K562 (cell line): ENCODE data around the gene PPFIA3. TPM values are rescaled to one million over a fixed set of nuclear protein-coding genes. Genes with fewer than 3 reads are reported as not detected.
A peak's percentile ranks its signal among the peaks of the same experiment; 100 is the strongest.

Experiments
- ATAC-seq: fragments of 200-7000 bp; cut with Tn5 transposase; 3 replicates; pipeline ENCODE4 v1.9.1; 2020; ENCODE audit warnings: moderate library complexity
- BruUV-seq: library from RNA; stranded (reverse); fragments of 400-500 nt; replicated peaks from 2 replicates; lab custom pipeline; 2021; lab: Mats Ljungman, UMichigan
- CTCF ChIA-PET: fragments of 300-600 bp; formaldehyde crosslinking; extraction: SDS; loops from one replicate; lab custom pipeline; 2021; ENCODE audit warnings: low intra/inter-chr PET ratio; lab: Yijun Ruan, JAX
- POLR2A ChIA-PET: fragments of 300-600, 350-650 bp; sonication (Branson Sonifier 250); formaldehyde crosslinking; extraction: SDS; loops from one replicate; lab custom pipeline; 2021; ENCODE audit warnings: antibody characterized with exemption, inconsistent platforms; lab: Yijun Ruan, JAX
- DNase-seq, 4 experiments: peaks; one replicate each; pipeline versions ENCODE4 v3.0.0 to v3.0.0-alpha.2; 2011 to 2018; ENCODE audit warnings: low spot score in 3 of 4, mixed read lengths in 3 of 4; ENCODE audit errors: extremely low read depth in 1 of 4
- FAIRE-seq: peaks from 2 replicates; lab custom pipeline; 2011; peaks lifted over from hg19 to GRCh38; lab: Jason Lieb, UNC
- H2AFZ ChIP-seq: 2 replicates; pipeline ENCODE4 v1.6.0; 2011; ENCODE audit warnings: low read depth, low read length, control low read depth, inconsistent platforms
- H3K27ac ChIP-seq: fragments of 200-600 bp; 3 replicates; pipeline ENCODE4 v1.8.0; 2011; ENCODE audit warnings: low read depth, mild to moderate bottlenecking, control low read depth, inconsistent platforms, low read length, moderate library complexity, mixed read lengths; ENCODE audit errors: extremely low read depth
- H3K27me3 ChIP-seq, 2 experiments: fragments of 300-600 bp in 1 of 2; 2 replicates in 1 of 2; 3 replicates in 1 of 2; pipeline versions ENCODE4 v1.6.0 to v1.8.0; 2011; ENCODE audit warnings: inconsistent platforms in 2 of 2, low read length in 2 of 2, mild to moderate bottlenecking in 1 of 2, mixed read lengths in 1 of 2, moderate library complexity in 1 of 2; ENCODE audit not compliant: control insufficient read depth in 2 of 2, insufficient read depth in 2 of 2
- H3K36me3 ChIP-seq: fragments of 300-600 bp; 3 replicates; pipeline ENCODE4 v1.8.0; 2011; ENCODE audit warnings: mild to moderate bottlenecking, low read length, inconsistent platforms; ENCODE audit not compliant: control insufficient read depth, insufficient read depth
- H3K4me1 ChIP-seq, 2 experiments: fragments of 200-600 bp in 1 of 2; replicated peaks in 1 of 2; 2 replicates in 1 of 2; 3 replicates in 1 of 2; pipeline versions ENCODE4 v1.5.1 to v1.8.0; 2011; ENCODE audit warnings: inconsistent platforms in 2 of 2, low read length in 2 of 2, mild to moderate bottlenecking in 1 of 2, mixed read lengths in 1 of 2, moderate library complexity in 1 of 2; ENCODE audit not compliant: control insufficient read depth in 2 of 2, insufficient read depth in 2 of 2
- H3K4me2 ChIP-seq: 2 replicates; pipeline ENCODE4 v1.6.1; 2011; ENCODE audit warnings: low read length, control low read depth, inconsistent platforms, mixed read lengths; ENCODE audit not compliant: insufficient read depth
- H3K4me3 ChIP-seq: fragments of 200-600 bp; sonication (generic), shearing (Covaris generic); 2 replicates; pipeline ENCODE4 v1.5.1; 2016; ENCODE audit warnings: control low read depth, inconsistent platforms
- H3K79me2 ChIP-seq: fragments of 200-600 bp; 3 replicates; pipeline ENCODE4 v1.8.0; 2011; ENCODE audit warnings: low read length, inconsistent platforms; ENCODE audit not compliant: control insufficient read depth, insufficient read depth
- H3K9ac ChIP-seq, 2 experiments: 2 replicates each; pipeline versions ENCODE4 v1.6.0 to v1.6.1; 2011; ENCODE audit warnings: low read depth in 2 of 2, low read length in 2 of 2, control low read depth in 1 of 2, inconsistent platforms in 1 of 2, mild to moderate bottlenecking in 1 of 2, mixed read lengths in 1 of 2; ENCODE audit not compliant: insufficient read depth in 1 of 2
- H3K9me1 ChIP-seq: one replicate; pipeline ENCODE4 v1.6.0; 2011; ENCODE audit warnings: inconsistent platforms, mild to moderate bottlenecking, low read length, moderate library complexity; ENCODE audit not compliant: control insufficient read depth, insufficient read depth
- H3K9me3 ChIP-seq: replicated peaks from 2 replicates; pipeline ENCODE4 v1.5.1; 2011; ENCODE audit warnings: low read depth, low read length, inconsistent platforms; ENCODE audit not compliant: control insufficient read depth, insufficient read depth
- H4K20me1 ChIP-seq: replicated peaks from 2 replicates; pipeline ENCODE4 v1.6.1; 2011; ENCODE audit warnings: low read length, inconsistent platforms, mixed read lengths; ENCODE audit not compliant: control insufficient read depth, insufficient read depth
- POLR2G ChIP-seq: fragments of 200-400 bp; formaldehyde crosslinking; IDR thresholded peaks from 2 replicates; pipeline ENCODE4 v1.6.1; 2017; ENCODE audit warnings: low read depth, mild to moderate bottlenecking, antibody characterized with exemption, low read length, moderate library complexity
- RBFOX2 ChIP-seq: fragments of 200-400 bp; formaldehyde crosslinking; IDR thresholded peaks from 2 replicates; pipeline ENCODE4 v1.6.1; 2017; ENCODE audit warnings: low read depth, mild to moderate bottlenecking, low read length, moderate library complexity
- SMAD1 ChIP-seq: fragments of 150-350 bp; IDR thresholded peaks from 2 replicates; pipeline ENCODE4 v1.6.1; 2014; ENCODE audit warnings: low read length, low read depth; ENCODE audit not compliant: partially characterized antibody
- WGBS: fragments of 100-300 bp; shearing (Covaris generic); methylation state at CpG from one replicate; pipeline ENCODE4 v1.1.6; 2016; ENCODE audit warnings: low coverage, mixed read lengths; ENCODE audit not compliant: insufficient coverage; ENCODE audit errors: missing lambda C conversion rate; 5-methylcytosine and 5-hydroxymethylcytosine counted together
- in situ Hi-C: fragments of 300-500 bp; cut with MboI; formaldehyde crosslinking; loops from 4 replicates; pipeline ENCODE4 v1.15.0; 2018; ENCODE audit warnings: inconsistent platforms, mixed read lengths
- intact Hi-C: fragments of 100-400 bp; cut with micrococcal nuclease; formaldehyde crosslinking; loops from 2 replicates; pipeline ENCODE4 v1.14.2; 2022
- polyA plus RNA-seq, 8 experiments: library from polyadenylated mRNA; depleted of rRNA in 4 of 8; stranded (reverse) in 5 of 8; unstranded in 3 of 8; fragments of >200 nt; fragmentation: Nextera tagmentation in 2 of 8; fragmentation: Illumina TruSeq in 1 of 8; extraction: Ambion mirVana in 2 of 8; extraction: Trizol in 1 of 8; gene quantifications; 2 replicates each; pipeline versions ENCODE4 v1.2.1 to v1.2.3, GENCODE V29; 2011 to 2014; ENCODE audit warnings: inconsistent platforms in 1 of 8, missing spikeins in 1 of 8
- total RNA-seq, 7 experiments: library from RNA; depleted of rRNA in 6 of 7; stranded (reverse); fragments of >200 nt in 6 of 7; fragmentation: Illumina TruSeq in 2 of 7; extraction: Trizol in 2 of 7; gene quantifications; 2 replicates each; pipeline versions ENCODE4 v1.2.1 to v1.2.3, GENCODE V29; 2011 to 2021; ENCODE audit warnings: low replicate concordance in 1 of 7

Gene PPFIA3
- total and polyA plus RNA-seq, 9 of the 15 experiments (the other 6 are each of a cell fraction or from before 2014, with no cell fraction given) = 0.10 to 53.0 (median 17.6) TPM

GRCh38 chr19:49094505-49095482 lies 24.6 kb upstream of the PPFIA3 start:
- H3K4me3 ChIP-seq = no peak overlapping the region
- H3K27me3 ChIP-seq = no peaks in the 10 kb centered on the region
- intact Hi-C loops (no loop called here), in situ Hi-C loops (loop anchor here (5.0 kb wide), 1 partner anchor 98 kb away; no protein-coding TSS in a partner anchor)
- no peak overlapping the region for H3K4me2 ChIP-seq
- ChIA-PET POLR2A (interaction anchor here (0.5 to 2.4 kb wide), 11 partner anchors 8 to 1127 kb away, joined by 3 to 14 read pairs (median 3); no protein-coding TSS in a partner anchor), CTCF (no interaction called here)
- no peak overlapping the region for H3K9ac ChIP-seq
- H3K9me3 ChIP-seq = no peaks in the 10 kb centered on the region
- no peak overlapping the region for H3K27ac ChIP-seq
- no peak for DNase-seq
- peaks cover 29% of the 10 kb centered on the region for H4K20me1 ChIP-seq
- peaks cover 73% of the 10 kb centered on the region for H3K79me2 ChIP-seq
- no peak for ATAC-seq
- H3K4me1 ChIP-seq = no peaks in the 10 kb centered on the region; a peak in 2 of 5 replicates
- H2AFZ ChIP-seq = no peak overlapping the region
- 90% methylated on average over 22 of the region's 23 CpGs for WGBS
- BruUV-seq = no TSS peak
- H3K36me3 ChIP-seq = peaks cover 100% of the 10 kb centered on the region
- H3K9me1 ChIP-seq = no peaks in the 10 kb centered on the region
- peak; percentile 54 for TF ChIP-seq POLR2G
- peak; percentile 62 for TF ChIP-seq RBFOX2
- TF ChIP-seq SMAD1 = no peak
- no peak for FAIRE-seq
